Mesenchymal stem cell (in vitro differentiated cells and primary cell): ENCODE results near the gene PHKG2.

Experiments
- DNase-seq: peaks from one replicate; pipeline ENCODE4 v3.0.0-alpha.2; 2013
- H2AFZ ChIP-seq: one replicate; pipeline ENCODE4 v1.6.1; 2013; ENCODE audit warnings: low read depth, mild to moderate bottlenecking, control low read depth, inconsistent platforms, low read length, moderate library complexity
- H2AK5ac ChIP-seq: 2 replicates; pipeline ENCODE4 v1.6.1; 2013; ENCODE audit warnings: low read length, moderate library complexity, mild to moderate bottlenecking, inconsistent platforms; ENCODE audit not compliant: severe bottlenecking
- H2BK120ac ChIP-seq: one replicate; pipeline ENCODE4 v1.6.1; 2013; ENCODE audit warnings: low read depth, mild to moderate bottlenecking, inconsistent platforms, low read length, moderate library complexity
- H2BK12ac ChIP-seq, 2 experiments: one replicate each; pipeline ENCODE4 v1.6.1; 2013; ENCODE audit warnings: inconsistent platforms in 2 of 2, low read length in 2 of 2, mild to moderate bottlenecking in 2 of 2, moderate library complexity in 2 of 2, control low read depth in 1 of 2
- H2BK15ac ChIP-seq: one replicate; pipeline ENCODE4 v1.6.1; 2013; ENCODE audit warnings: mild to moderate bottlenecking, low read depth, inconsistent platforms; ENCODE audit not compliant: poor library complexity, severe bottlenecking
- H2BK5ac ChIP-seq: 2 replicates; pipeline ENCODE4 v1.6.1; 2013; ENCODE audit warnings: low read depth, mild to moderate bottlenecking, low read length, control low read depth, inconsistent platforms; ENCODE audit not compliant: poor library complexity, severe bottlenecking
- H3K14ac ChIP-seq, 2 experiments: one replicate each; pipeline ENCODE4 v1.6.1; 2013; ENCODE audit warnings: inconsistent platforms in 2 of 2, low read length in 2 of 2, control low read depth in 1 of 2, mild to moderate bottlenecking in 1 of 2, moderate library complexity in 1 of 2
- H3K18ac ChIP-seq, 2 experiments: one replicate each; pipeline ENCODE4 v1.6.1; 2013; ENCODE audit warnings: inconsistent platforms in 2 of 2, low read length in 2 of 2, control low read depth in 1 of 2, low read depth in 1 of 2, mild to moderate bottlenecking in 1 of 2
- H3K23ac ChIP-seq, 2 experiments: one replicate each; pipeline ENCODE4 v1.6.1; 2013; ENCODE audit warnings: inconsistent platforms in 2 of 2, low read length in 2 of 2, mild to moderate bottlenecking in 2 of 2, moderate library complexity in 2 of 2, control low read depth in 1 of 2
- H3K27ac ChIP-seq: 2 replicates; pipeline ENCODE4 v1.5.1; 2013; ENCODE audit warnings: mild to moderate bottlenecking, moderate library complexity, low read length, control low read depth, inconsistent platforms; ENCODE audit not compliant: poor library complexity, severe bottlenecking
- H3K27me3 ChIP-seq, 2 experiments: 2 replicates each; pipeline versions ENCODE4 v1.6.1 to v1.7.0; 2013; ENCODE audit warnings: low read length in 2 of 2, mild to moderate bottlenecking in 2 of 2, moderate library complexity in 2 of 2, control low read depth in 1 of 2, inconsistent platforms in 1 of 2; ENCODE audit not compliant: control insufficient read depth in 1 of 2, insufficient read depth in 1 of 2
- H3K36me3 ChIP-seq, 2 experiments: 2 replicates each; pipeline versions ENCODE4 v1.6.1 to v1.7.0; 2013; ENCODE audit warnings: low read length in 2 of 2, control low read depth in 1 of 2, inconsistent platforms in 1 of 2, low read depth in 1 of 2, mild to moderate bottlenecking in 1 of 2; ENCODE audit not compliant: insufficient read depth in 2 of 2, control insufficient read depth in 1 of 2
- H3K4ac ChIP-seq, 2 experiments: one replicate each; pipeline ENCODE4 v1.6.1; 2013; ENCODE audit warnings: inconsistent platforms in 2 of 2, low read length in 2 of 2, mild to moderate bottlenecking in 2 of 2, moderate library complexity in 2 of 2, control low read depth in 1 of 2, low read depth in 1 of 2
- H3K4me1 ChIP-seq: 2 replicates; pipeline ENCODE4 v1.6.1; 2013; ENCODE audit warnings: low read depth, low read length, control low read depth; ENCODE audit not compliant: control insufficient read depth, insufficient read depth
- H3K4me2 ChIP-seq: 2 replicates; pipeline ENCODE4 v1.6.1; 2013; ENCODE audit warnings: low read length, mild to moderate bottlenecking, inconsistent platforms; ENCODE audit not compliant: poor library complexity, severe bottlenecking
- H3K4me3 ChIP-seq, 2 experiments: 2 replicates each; pipeline versions ENCODE4 v1.5.1 to v1.7.0; 2013; ENCODE audit warnings: low read length in 2 of 2, mild to moderate bottlenecking in 2 of 2, control low read depth in 1 of 2, low read depth in 1 of 2; ENCODE audit not compliant: insufficient read depth in 1 of 2
- H3K79me1 ChIP-seq: replicated peaks from 2 replicates; pipeline ENCODE4 v1.6.1; 2013; ENCODE audit warnings: mild to moderate bottlenecking, control low read depth, low read length, inconsistent platforms; ENCODE audit not compliant: poor library complexity, severe bottlenecking
- H3K9ac ChIP-seq: 2 replicates; pipeline ENCODE4 v1.7.0; 2013; ENCODE audit warnings: mild to moderate bottlenecking, low read length, moderate library complexity
- H3K9me3 ChIP-seq: 2 replicates; pipeline ENCODE4 v1.7.0; 2013; ENCODE audit warnings: mild to moderate bottlenecking, low read length; ENCODE audit not compliant: control insufficient read depth
- H4K8ac ChIP-seq: one replicate; pipeline ENCODE4 v1.6.1; 2013; ENCODE audit warnings: inconsistent platforms, mild to moderate bottlenecking, low read length, moderate library complexity
- H4K91ac ChIP-seq: one replicate; pipeline ENCODE4 v1.6.1; 2013; ENCODE audit warnings: mild to moderate bottlenecking, low read length, inconsistent platforms
- WGBS: methylation state at CpG from one replicate; pipeline ENCODE4 v1.1.7; 2013; ENCODE audit warnings: mixed read lengths; 5-methylcytosine and 5-hydroxymethylcytosine counted together

Gene PHKG2

DNA sequence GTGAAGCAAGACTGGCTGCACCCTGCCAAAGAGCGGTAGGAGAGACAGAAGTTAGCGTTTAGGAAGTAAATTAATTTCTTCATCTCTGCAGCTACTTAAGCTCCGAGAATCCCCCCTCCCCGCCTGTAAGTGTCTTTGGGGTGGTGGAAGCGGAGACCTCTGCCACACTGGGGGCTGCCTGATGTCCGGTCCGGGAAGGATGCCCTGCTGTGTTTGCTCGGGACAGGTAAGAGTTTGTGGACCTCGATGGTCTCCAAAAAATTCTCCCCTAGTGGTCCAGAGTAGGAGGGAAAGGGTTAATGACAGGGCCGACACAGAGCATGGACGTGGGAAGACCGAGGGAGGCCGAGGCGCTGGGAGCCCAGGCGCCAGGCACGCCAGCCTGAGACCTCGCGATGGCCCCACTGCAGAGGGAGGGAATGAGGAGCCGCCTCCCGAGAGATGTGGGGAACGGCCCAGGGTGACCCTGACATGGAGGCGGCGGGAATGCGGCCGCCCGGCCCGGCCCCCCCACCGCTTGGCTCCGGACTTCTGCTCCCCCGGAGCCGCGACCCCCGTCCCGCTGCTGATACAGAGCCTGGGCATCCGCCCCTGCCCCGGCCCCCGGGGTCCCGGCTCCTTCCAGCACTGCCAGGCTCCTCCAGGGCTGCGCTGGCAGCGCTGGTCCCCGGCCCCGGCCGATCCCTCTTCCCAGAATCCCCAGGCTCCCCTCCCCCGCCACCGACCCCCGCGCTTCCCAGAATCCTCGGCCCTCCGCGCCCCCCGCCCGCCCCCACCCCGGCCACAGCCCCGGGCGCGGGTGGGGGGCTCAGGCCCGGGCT is 38.1 kb downstream of the PHKG2 start:
- Histone ChIP-seq H2BK12ac (no peak overlapping the region), H4K91ac (peak overlapping the region; percentile 66)
- WGBS = 9% methylated on average over 33 of the region's 57 CpGs

GRCh38 chr16:30786936-30787612 is 38.8 kb downstream of the PHKG2 start, which contains the start of gene ZNF629:
ZNF629 (minus strand) TSS chr16:30787205; CDS start chr16:30784482, 2,723 bp downstream.
- Histone ChIP-seq H3K9ac (peak within 1 kb of the TSS; percentile 93), H3K9me3 (no peaks in the 10 kb centered on the region), H3K18ac (peak within 1 kb of the TSS; percentile 62 to 86), H2AK5ac (no peak within 1 kb of the TSS), H3K27me3 (no peaks in the 10 kb centered on the region), H3K4ac (peak within 1 kb of the TSS; percentile 88 to 89), H2BK5ac (peak within 1 kb of the TSS; percentile 54), H3K27ac (peak within 1 kb of the TSS; percentile 46), H3K79me1 (peaks cover 22% of the 10 kb centered on the region), H3K4me2 (peak within 1 kb of the TSS; percentile 81), H4K8ac (peak within 1 kb of the TSS; percentile 92), H3K36me3 (peaks cover 16 to 34% of the 10 kb centered on the region in 2 experiments), H3K4me3 (peak within 1 kb of the TSS; percentile 67 to 91), H2BK120ac (peak within 1 kb of the TSS; percentile 54), H2BK12ac (no peak within 1 kb of the TSS), H2AFZ (peak within 1 kb of the TSS; percentile 74), H2BK15ac (peak within 1 kb of the TSS; percentile 82), H3K4me1 (peaks cover 11% of the 10 kb centered on the region), H3K14ac (peak within 1 kb of the TSS; percentile 69 to 90), H4K91ac (peak within 1 kb of the TSS; percentile 79), H3K23ac (no peak within 1 kb of the TSS)
- peak; percentile 77 for DNase-seq
- WGBS = 1% methylated on average over 37 of the region's 37 CpGs

More for the DNA sequence above, 38.1 kb downstream of the PHKG2 start:
- no peaks in the 10 kb centered on the region for H3K9me3 ChIP-seq
- H4K8ac ChIP-seq = peak overlapping the region; percentile 73
- peak overlapping the region; percentile 54 for H2BK15ac ChIP-seq
- no peak overlapping the region for H2AK5ac ChIP-seq
- H3K27me3 ChIP-seq = no peaks in the 10 kb centered on the region
- H3K36me3 ChIP-seq = peaks cover 24 to 41% of the 10 kb centered on the region in 2 experiments
- H3K4me2 ChIP-seq = peak overlapping the region; percentile 81
- peaks cover 28% of the 10 kb centered on the region for H3K79me1 ChIP-seq
- peak overlapping the region; percentile 54 for H2BK120ac ChIP-seq
- H2BK5ac ChIP-seq = peak overlapping the region; percentile 36
- peak overlapping the region; percentile 93 for H3K9ac ChIP-seq
- H3K23ac ChIP-seq = no peak overlapping the region
- DNase-seq = peak; percentile 85
- H3K4ac ChIP-seq = peak overlapping the region; percentile 32 to 89
- no peak overlapping the region for H2AFZ ChIP-seq
- H3K14ac ChIP-seq = peak overlapping the region in 1 of 2 experiments; percentile 90
- peak overlapping the region; percentile 28 for H3K27ac ChIP-seq
- peaks cover 11% of the 10 kb centered on the region for H3K4me1 ChIP-seq
- peak overlapping the region; percentile 13 to 86 for H3K18ac ChIP-seq
- peak overlapping the region; percentile 67 to 91 for H3K4me3 ChIP-seq

GRCh38 chr16:30787613-30788378 is 39.6 kb downstream of the PHKG2 start:
- Histone ChIP-seq H2AK5ac (no peak overlapping the region), H3K36me3 (peaks cover 9 to 27% of the 10 kb centered on the region in 2 experiments), H3K23ac (no peak overlapping the region), H3K4me3 (peak overlapping the region; percentile 67 to 91), H2BK12ac (no peak overlapping the region), H2BK15ac (no peak overlapping the region), H3K27me3 (no peaks in the 10 kb centered on the region), H2BK120ac (peak overlapping the region; percentile 54), H3K4me2 (peak overlapping the region; percentile 73), H3K4ac (peak overlapping the region; percentile 84 to 88), H3K9me3 (no peaks in the 10 kb centered on the region), H4K91ac (peak overlapping the region; percentile 79), H4K8ac (peak overlapping the region; percentile 92), H3K9ac (peak overlapping the region; percentile 93), H2BK5ac (no peak overlapping the region), H3K14ac (no peak overlapping the region), H3K4me1 (peaks cover 11% of the 10 kb centered on the region), H3K79me1 (peaks cover 14% of the 10 kb centered on the region), H3K18ac (peak overlapping the region; percentile 62 to 71), H2AFZ (peak overlapping the region; percentile 74), H3K27ac (no peak overlapping the region)
- 67% methylated on average over 11 of the region's 11 CpGs for WGBS
- DNase-seq = no peak
